Neural progenitor cell (in vitro differentiated cells): Measurements from ENCODE around the gene FRAS1. TPM values are rescaled to one million over a fixed set of nuclear protein-coding genes. Genes with fewer than 3 reads are reported as not detected.
A peak's percentile ranks its signal among the peaks of the same experiment; 100 is the strongest.

ENCODE experiments used
- DNase-seq: peaks from one replicate; pipeline ENCODE4 v3.0.0-alpha.2; 2016; ENCODE audit warnings: low spot score
- H2AFZ ChIP-seq: fragments of 200-600 bp; sonication (generic); replicated peaks from 2 replicates; pipeline ENCODE4 v1.6.1; 2016; ENCODE audit warnings: antibody characterized with exemption
- H3F3A ChIP-seq: fragments of 200-600 bp; sonication (generic); 2 replicates; pipeline ENCODE4 v1.6.1; 2016; ENCODE audit warnings: antibody characterized with exemption, low read depth
- H3K27ac ChIP-seq: fragments of 200-600 bp; sonication (generic); 2 replicates; pipeline ENCODE4 v1.5.1; 2016; ENCODE audit warnings: mild to moderate bottlenecking
- H3K27me3 ChIP-seq: fragments of 200-600 bp; sonication (generic); 2 replicates; pipeline ENCODE4 v1.6.1; 2016; ENCODE audit warnings: mild to moderate bottlenecking, moderate library complexity
- H3K36me3 ChIP-seq: fragments of 200-600 bp; sonication (generic); 2 replicates; pipeline ENCODE4 v1.5.1; 2016
- H3K4me1 ChIP-seq: fragments of 200-600 bp; sonication (generic); 2 replicates; pipeline ENCODE4 v1.6.1; 2016; ENCODE audit warnings: mixed run types
- H3K4me2 ChIP-seq: fragments of 200-600 bp; sonication (generic); 2 replicates; pipeline ENCODE4 v1.6.1; 2016
- H3K4me3 ChIP-seq: fragments of 200-600 bp; sonication (generic); 2 replicates; pipeline ENCODE4 v1.5.1; 2016
- H3K79me2 ChIP-seq: fragments of 200-600 bp; sonication (generic); 2 replicates; pipeline ENCODE4 v1.6.1; 2016; ENCODE audit warnings: low read depth
- H3K9ac ChIP-seq: fragments of 200-600 bp; sonication (generic); 2 replicates; pipeline ENCODE4 v1.6.1; 2016
- H3K9me3 ChIP-seq: fragments of 200-600 bp; sonication (generic); 2 replicates; pipeline ENCODE4 v1.5.1; 2016; ENCODE audit warnings: low read depth
- H4K20me1 ChIP-seq: fragments of 200-600 bp; sonication (generic); 2 replicates; pipeline ENCODE4 v1.6.1; 2016; ENCODE audit warnings: low read depth
- H3K27ac Mint-ChIP-seq: 3 replicates; pipeline ENCODE4 v1.8.0; 2021; ENCODE audit warnings: mixed read lengths
- H3K27me3 Mint-ChIP-seq: 2 replicates; pipeline ENCODE4 v1.8.0; 2022; ENCODE audit warnings: low read depth, mild to moderate bottlenecking, inconsistent platforms, moderate library complexity, mixed read lengths; ENCODE audit not compliant: insufficient read depth
- H3K36me3 Mint-ChIP-seq: 3 replicates; pipeline ENCODE4 v1.8.0; 2021; ENCODE audit warnings: mixed read lengths
- H3K4me1 Mint-ChIP-seq: 3 replicates; pipeline ENCODE4 v1.8.0; 2021; ENCODE audit warnings: mixed read lengths
- H3K4me3 Mint-ChIP-seq: 3 replicates; pipeline ENCODE4 v1.8.0; 2021; ENCODE audit warnings: mild to moderate bottlenecking, moderate library complexity, mixed read lengths
- H3K9me3 Mint-ChIP-seq: 3 replicates; pipeline ENCODE4 v1.8.0; 2020; ENCODE audit warnings: mixed read lengths
- EZH2 ChIP-seq: fragments of 200-600 bp; sonication (generic); IDR thresholded peaks from 2 replicates; pipeline ENCODE4 v1.6.1; 2017; ENCODE audit warnings: antibody characterized with exemption, mild to moderate bottlenecking, moderate library complexity
- EZH2phosphoT487 ChIP-seq: fragments of 200-600 bp; sonication (generic); IDR thresholded peaks from 2 replicates; pipeline ENCODE4 v1.6.1; 2017; ENCODE audit warnings: antibody characterized with exemption
- total RNA-seq: library from RNA; depleted of rRNA; stranded (reverse); fragments of >200 nt; gene quantifications from 2 replicates; pipeline ENCODE4 v1.2.3, GENCODE V29; 2015; ENCODE audit warnings: low replicate concordance
- TF ChIP-seq, protein P1 (sequence below): fragments of 200-600 bp; sonication (generic); IDR thresholded peaks from 2 replicates; pipeline ENCODE4 v1.5.1; 2017; ENCODE audit warnings: antibody characterized with exemption, mild to moderate bottlenecking

FRAS1 gene
- total RNA-seq, 1 donor from 2014 or later = 21.3 TPM

DNA sequence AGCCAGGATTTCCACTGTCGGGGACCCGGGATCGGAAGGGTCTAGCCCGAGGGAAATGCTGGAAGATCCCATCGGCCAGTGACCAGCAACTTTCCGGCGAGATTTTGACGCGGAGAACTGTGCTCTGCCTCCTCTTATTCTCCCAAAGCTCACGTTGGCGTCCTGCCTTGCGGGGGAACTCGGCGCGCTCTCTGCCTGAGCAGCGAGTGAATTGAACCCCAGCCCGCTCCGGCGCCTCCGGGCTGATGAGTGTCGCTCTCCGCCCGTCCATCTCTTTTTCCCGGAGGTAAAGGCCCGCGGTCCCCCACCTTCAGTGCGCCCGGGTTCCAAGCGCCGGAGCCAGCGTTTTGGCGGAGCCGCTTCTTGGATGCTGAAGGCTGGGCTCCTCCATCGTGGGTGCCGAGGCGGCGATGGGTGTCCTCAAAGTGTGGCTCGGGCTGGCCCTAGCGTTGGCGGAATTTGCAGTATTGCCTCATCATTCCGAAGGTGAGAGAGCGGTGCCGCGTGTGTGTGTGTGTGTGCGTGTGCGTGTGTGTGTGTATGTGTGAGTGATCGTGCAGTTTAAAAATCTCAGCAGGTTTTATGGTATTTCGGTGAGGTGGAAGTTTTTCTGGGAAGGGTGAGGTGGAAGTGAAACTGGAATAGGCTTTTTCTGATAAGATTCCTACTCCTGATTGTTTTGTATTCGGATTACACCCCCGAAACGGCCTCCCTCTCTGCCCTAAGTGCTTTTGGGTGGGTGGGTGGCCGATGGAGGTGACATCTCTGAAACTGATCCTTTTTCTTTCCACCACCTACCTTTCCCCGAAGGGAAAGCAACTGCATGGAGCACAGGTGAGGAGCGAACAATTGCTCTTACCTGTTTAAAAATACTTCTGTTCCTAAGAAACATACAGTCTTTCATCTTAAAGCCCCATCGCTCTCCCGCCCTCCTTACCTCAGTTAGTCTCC is 752 bp downstream of the FRAS1 start:
- Mint-ChIP-seq H3K27me3 (peaks cover 12% of the 10 kb centered on the region), H3K4me3 (peak overlapping the region; percentile 97), H3K27ac (peak overlapping the region; percentile 57), H3K4me1 (peaks cover 14% of the 10 kb centered on the region), H3K9me3 (no peaks in the 10 kb centered on the region), H3K36me3 (no peaks in the 10 kb centered on the region)
- H3K36me3 ChIP-seq = no peaks in the 10 kb centered on the region
- peak; percentile 66 for DNase-seq
- H4K20me1 ChIP-seq = peaks cover 21% of the 10 kb centered on the region
- peak overlapping the region; percentile 96 for H2AFZ ChIP-seq
- peaks cover 35% of the 10 kb centered on the region for H3F3A ChIP-seq
- H3K4me3 ChIP-seq = peak overlapping the region; percentile 73
- H3K79me2 ChIP-seq = peaks cover 49% of the 10 kb centered on the region
- peak overlapping the region; percentile 95 for H3K4me2 ChIP-seq
- H3K9me3 ChIP-seq = no peaks in the 10 kb centered on the region
- peak overlapping the region; percentile 12 for H3K9ac ChIP-seq
- H3K27ac ChIP-seq = no peak overlapping the region
- no peaks in the 10 kb centered on the region for H3K4me1 ChIP-seq
- TF ChIP-seq EZH2phosphoT487 (no peak), EZH2 (no peak)
- TF ChIP-seq, protein P1, sequence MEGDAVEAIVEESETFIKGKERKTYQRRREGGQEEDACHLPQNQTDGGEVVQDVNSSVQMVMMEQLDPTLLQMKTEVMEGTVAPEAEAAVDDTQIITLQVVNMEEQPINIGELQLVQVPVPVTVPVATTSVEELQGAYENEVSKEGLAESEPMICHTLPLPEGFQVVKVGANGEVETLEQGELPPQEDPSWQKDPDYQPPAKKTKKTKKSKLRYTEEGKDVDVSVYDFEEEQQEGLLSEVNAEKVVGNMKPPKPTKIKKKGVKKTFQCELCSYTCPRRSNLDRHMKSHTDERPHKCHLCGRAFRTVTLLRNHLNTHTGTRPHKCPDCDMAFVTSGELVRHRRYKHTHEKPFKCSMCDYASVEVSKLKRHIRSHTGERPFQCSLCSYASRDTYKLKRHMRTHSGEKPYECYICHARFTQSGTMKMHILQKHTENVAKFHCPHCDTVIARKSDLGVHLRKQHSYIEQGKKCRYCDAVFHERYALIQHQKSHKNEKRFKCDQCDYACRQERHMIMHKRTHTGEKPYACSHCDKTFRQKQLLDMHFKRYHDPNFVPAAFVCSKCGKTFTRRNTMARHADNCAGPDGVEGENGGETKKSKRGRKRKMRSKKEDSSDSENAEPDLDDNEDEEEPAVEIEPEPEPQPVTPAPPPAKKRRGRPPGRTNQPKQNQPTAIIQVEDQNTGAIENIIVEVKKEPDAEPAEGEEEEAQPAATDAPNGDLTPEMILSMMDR = no peak
- H3K27me3 ChIP-seq = no peaks in the 10 kb centered on the region

DNA sequence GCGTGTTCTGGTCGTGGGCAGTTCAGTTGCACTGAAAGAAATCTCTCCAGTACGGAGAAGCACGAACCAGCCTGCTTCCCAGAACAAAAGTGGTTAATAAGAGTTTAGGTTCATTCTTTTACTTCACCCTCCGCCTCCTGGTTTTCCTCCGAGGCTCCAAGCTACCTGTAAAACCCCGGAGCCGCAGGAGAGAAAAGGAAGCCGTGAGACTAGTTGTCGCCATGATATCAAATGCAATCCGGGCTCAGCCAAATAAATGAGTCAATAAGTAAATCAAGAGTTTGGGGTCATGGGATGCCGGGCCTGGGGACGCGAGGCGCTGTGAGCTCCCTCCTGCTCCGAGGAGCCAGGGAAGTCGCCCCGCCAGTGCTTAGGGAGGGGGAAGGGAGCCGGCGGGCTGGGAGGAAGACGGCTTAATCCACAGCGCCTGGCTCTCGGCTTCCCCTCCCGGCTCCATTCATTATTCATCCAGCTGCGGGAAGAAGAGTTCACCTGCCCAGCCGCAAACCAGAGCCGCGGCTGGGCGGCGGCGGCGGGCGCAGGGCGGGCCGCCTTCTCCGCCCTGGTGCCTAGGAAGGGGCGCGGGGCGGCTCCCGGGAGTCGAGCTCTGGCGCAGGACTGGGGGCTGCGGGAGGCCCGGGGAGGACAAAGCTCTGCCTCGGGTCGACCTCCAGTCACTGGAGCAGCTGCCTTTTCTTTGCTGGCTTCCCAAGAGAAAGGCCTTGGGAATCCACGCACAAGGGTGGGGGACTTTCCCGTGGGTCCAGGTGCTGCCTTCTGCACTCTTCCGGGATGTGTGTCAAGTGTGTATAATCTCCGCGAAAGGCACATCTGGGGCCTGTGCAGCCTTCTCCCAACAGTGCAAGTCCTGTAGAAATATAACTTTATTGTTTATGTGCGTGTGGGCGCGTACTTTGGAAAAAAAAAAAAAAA is 1.7 kb downstream of the FRAS1 start:
- peak overlapping the region; percentile 96 for H2AFZ ChIP-seq
- peaks cover 35% of the 10 kb centered on the region for H3F3A ChIP-seq
- no peak overlapping the region for H3K27ac ChIP-seq
- H3K36me3 Mint-ChIP-seq = no peaks in the 10 kb centered on the region
- peak overlapping the region; percentile 12 for H3K9ac ChIP-seq
- H3K4me1 ChIP-seq = no peaks in the 10 kb centered on the region
- H3K4me3 Mint-ChIP-seq = peak overlapping the region; percentile 97
- H3K27ac Mint-ChIP-seq = peak overlapping the region; percentile 15
- no peak for TF ChIP-seq EZH2
- TF ChIP-seq, protein P1 = no peak
- TF ChIP-seq EZH2phosphoT487 = no peak
- H3K9me3 ChIP-seq = no peaks in the 10 kb centered on the region
- H3K36me3 ChIP-seq = no peaks in the 10 kb centered on the region
- H3K4me3 ChIP-seq = peak overlapping the region; percentile 73
- no peaks in the 10 kb centered on the region for H3K9me3 Mint-ChIP-seq
- H3K4me1 Mint-ChIP-seq = peaks cover 14% of the 10 kb centered on the region
- H4K20me1 ChIP-seq = peaks cover 24% of the 10 kb centered on the region
- peak overlapping the region; percentile 95 for H3K4me2 ChIP-seq
- no peaks in the 10 kb centered on the region for H3K27me3 ChIP-seq
- peak; percentile 91 for DNase-seq
- H3K27me3 Mint-ChIP-seq = peaks cover 10% of the 10 kb centered on the region
- peaks cover 56% of the 10 kb centered on the region for H3K79me2 ChIP-seq

DNA sequence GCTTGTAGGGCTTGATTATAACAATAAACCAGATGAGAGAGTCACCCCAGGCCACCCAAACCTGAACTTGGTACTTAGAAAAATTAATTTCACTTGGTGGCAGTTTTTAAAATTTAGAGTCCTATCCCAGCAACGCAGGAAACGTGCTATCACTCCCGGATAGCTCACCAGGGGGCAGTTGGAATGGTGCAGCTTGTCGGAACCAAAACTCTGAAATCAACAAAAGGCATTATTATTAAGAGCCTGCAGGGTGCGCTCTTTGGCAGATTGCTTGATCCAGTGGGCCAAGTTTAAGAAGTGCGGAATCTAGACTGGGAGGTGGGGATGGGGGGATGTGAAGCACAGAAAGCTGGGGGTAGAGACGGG is 2.4 kb downstream of the FRAS1 start:
- peak overlapping the region; percentile 97 for H3K4me3 Mint-ChIP-seq
- H4K20me1 ChIP-seq = peaks cover 24% of the 10 kb centered on the region
- H3K79me2 ChIP-seq = peaks cover 63% of the 10 kb centered on the region
- H3K9ac ChIP-seq = no peak overlapping the region
- H3F3A ChIP-seq = peaks cover 35% of the 10 kb centered on the region
- H2AFZ ChIP-seq = peak overlapping the region; percentile 96
- H3K4me2 ChIP-seq = peak overlapping the region; percentile 95
- H3K27me3 ChIP-seq = no peaks in the 10 kb centered on the region
- H3K27ac Mint-ChIP-seq = peak overlapping the region; percentile 74
- H3K4me3 ChIP-seq = peak overlapping the region; percentile 73
- no peak for TF ChIP-seq EZH2
- TF ChIP-seq, protein P1 = peak; percentile 67
- TF ChIP-seq EZH2phosphoT487 = no peak
- no peaks in the 10 kb centered on the region for H3K9me3 ChIP-seq
- peaks cover 10% of the 10 kb centered on the region for H3K27me3 Mint-ChIP-seq
- H3K4me1 ChIP-seq = no peaks in the 10 kb centered on the region
- no peaks in the 10 kb centered on the region for H3K36me3 Mint-ChIP-seq
- H3K36me3 ChIP-seq = no peaks in the 10 kb centered on the region
- H3K4me1 Mint-ChIP-seq = peaks cover 14% of the 10 kb centered on the region
- peak; percentile 87 for DNase-seq
- H3K9me3 Mint-ChIP-seq = no peaks in the 10 kb centered on the region
- H3K27ac ChIP-seq = no peak overlapping the region
